ENCODE measurements around the gene MAPK13.
A peak's percentile ranks its signal among the peaks of the same experiment; 100 is the strongest.
"Not testable (repeated sequence)": the region's sequence is repeated elsewhere in the genome, so short reads cannot be mapped to it uniquely, and the experiment has no call there.

The MAPK13 gene

DNA sequence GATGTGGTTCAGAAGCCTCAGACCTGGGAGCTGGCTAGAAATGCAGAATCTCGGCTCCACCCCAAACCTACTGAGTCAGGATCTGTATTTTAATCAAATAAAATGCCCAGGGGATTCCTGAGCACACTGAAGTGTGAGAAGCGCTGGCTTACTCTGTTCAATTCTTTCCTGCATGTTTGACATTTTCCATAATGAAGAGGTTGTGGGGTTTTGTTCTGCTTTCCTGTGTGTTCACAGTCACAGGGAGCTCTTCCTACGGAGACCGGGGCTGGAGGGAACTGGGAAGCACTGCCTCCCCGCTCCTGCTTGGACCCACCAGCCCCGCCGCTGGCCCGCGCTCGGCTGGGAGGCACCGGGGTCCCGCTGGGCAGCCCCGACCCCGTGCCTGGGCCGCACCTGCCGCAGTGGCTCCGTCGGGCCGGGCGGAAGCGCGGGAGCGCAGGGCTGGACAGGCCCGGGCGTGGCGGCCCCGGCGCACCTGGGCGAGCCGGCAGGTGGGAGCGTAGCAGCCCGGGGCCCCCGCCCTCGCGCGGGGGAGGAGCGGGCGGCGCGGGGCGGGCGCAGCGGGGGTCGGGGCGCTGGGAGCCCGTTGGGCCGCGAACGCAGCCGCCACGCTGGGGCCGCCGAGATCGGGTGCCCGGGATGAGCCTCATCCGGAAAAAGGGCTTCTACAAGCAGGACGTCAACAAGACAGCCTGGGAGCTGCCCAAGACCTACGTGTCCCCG lies at the start of gene MAPK13:
Gene MAPK13 (plus strand): TSS at position 573 of the 726 bp plus-strand sequence. CDS start 70 bp downstream, at position 643.
- no peak for DNase-seq (ENCODE audit: low read depth in 2 of 2)

DNA sequence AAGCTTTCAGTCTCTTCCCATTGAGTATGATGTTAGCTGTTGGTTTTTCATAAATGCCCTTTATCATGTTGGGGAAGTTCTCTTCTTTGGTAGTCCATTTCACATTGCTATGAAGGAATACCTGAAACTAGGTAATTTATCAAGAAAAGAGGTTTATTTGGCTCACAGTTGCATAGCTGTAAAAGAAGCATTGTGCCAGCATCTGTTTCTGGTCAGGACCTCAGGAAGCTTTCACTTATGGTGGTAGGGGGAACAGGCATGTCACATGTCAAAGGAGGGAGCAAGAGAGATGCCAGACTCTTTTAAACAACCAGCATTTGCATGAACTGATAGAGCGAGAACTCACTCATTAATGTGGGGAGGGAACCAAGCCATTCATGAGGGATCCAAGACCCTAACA lies 48.0 kb upstream of the MAPK13 start:
- no peak for DNase-seq (ENCODE audit: low read depth in 2 of 2)

DNA sequence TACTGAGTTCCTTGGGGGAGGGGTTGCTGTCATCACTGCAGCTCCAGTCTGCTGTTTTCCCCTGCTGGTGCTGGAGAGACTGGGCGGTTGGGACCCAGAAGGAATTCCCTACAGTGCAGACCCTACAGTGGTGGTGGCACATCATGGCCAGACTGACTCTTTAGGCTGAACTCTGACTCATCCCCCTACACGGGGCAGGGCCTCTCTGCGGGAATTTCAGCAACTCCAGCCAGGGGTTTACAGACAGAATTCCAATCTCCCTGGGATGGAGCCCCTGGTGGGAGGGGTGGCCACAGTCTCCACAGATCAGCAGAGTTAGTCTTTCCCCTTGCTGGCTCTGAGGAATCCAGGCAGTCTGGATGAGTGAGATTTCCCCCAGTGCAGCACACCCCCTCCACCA lies 46.9 kb upstream of the MAPK13 start:
- no peak for DNase-seq (ENCODE audit: low read depth in 2 of 2)

DNA sequence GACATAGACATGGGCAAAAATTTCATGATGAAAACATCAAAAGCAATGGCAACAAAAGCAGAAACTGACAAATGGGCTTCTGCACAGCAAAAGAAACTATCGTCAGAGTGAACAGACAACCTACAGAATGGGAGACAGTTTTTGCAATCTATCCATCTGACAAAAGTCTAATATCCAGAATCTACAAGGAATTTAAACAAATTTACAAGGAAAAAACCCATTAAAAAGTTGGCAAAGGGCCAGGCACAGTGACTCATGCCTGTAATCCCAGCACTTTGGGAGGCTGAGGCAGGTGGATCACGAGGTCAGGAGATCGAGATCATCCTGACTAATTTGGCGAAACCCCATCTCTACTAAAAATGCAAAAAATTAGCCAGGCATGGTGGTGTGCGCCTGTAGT lies 42.1 kb upstream of the MAPK13 start:
- DNase-seq (ENCODE audit: low read depth in 2 of 2) = not testable (repeated sequence)

GRCh38 chr6:36089048-36089447 lies 41.3 kb upstream of the MAPK13 start:
- DNase-seq (ENCODE audit: low read depth in 2 of 2) = no peak

GRCh38 chr6:36094238-36094637 lies 36.1 kb upstream of the MAPK13 start:
- no peak for DNase-seq (ENCODE audit: low read depth in 2 of 2)

- peak; percentile 57 to 72 for DNase-seq (ENCODE audit: low read depth in 2 of 2)
Observed at GRCh38 chr6:36094753-36095496, 35.4 kb upstream of the MAPK13 start.

GRCh38 chr6:36095497-36096391 lies 34.6 kb upstream of the MAPK13 start:
- DNase-seq (ENCODE audit: low read depth in 2 of 2) = no peak

DNA sequence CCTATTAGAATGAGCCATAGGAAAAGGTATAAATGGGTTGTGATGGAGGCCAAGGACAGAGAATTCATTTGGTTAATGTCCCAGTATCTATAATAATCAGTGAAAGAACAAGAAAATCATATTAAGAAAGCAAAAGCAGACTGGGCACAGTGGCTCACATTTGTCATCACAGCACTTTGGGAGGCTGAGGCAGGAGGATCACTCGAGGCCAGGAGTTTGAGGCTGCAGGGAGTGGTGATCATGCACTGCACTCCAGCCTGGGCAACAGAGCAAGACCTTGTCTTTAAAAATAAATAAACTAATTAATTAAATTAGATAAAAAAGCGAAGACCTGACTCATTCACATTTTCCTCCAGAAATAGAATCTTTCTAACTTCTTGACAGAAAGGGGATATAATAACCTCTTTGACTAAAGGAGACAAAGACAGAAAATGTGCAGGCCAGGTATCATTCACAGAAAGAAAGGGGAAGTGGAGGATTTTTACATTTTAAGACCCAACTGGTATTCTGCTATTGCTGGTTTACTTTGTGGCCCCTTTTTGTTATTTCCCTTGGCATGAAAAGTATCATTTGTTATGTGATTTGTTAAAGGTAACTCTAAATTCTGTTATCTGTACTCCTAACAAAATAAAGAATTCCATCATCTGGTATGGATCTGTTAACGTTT lies 31.9 kb upstream of the MAPK13 start:
- DNase-seq (ENCODE audit: low read depth in 2 of 2) = no peak

DNA sequence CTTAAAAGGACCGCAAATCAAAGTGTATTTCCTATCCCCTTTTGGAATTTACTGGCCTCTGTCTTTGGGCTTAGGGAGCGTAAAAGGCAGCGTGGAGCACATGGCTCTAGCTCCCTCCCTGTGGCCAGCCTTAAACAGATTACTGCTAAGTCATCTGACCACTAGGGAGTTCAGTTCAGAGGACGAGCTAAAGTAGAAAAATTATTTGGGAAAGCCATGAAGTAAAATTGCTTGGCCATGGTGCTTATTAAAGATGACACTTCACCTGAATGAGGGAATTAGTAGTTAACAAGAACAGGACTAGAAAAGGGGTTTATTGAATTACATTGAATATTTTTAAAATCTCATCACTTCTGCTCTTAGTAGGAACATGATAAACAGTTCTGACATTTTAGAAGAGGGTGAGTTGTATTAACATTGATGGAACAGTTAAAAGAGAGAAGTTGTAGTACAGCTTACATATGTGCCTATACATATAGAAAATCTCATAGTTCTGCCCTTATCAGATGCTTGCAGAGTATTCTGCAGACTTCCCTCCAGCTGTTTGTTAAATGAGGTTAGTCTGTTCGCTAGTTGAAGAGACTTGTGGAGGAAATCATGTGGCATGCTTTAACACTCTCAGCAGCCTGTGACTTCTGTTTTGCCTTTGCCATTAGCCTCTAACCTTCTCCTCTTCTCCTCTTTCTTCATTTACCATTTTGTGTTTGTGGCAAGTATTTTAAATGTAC lies 31.2 kb upstream of the MAPK13 start:
- no peak for DNase-seq (ENCODE audit: low read depth in 2 of 2)

DNA sequence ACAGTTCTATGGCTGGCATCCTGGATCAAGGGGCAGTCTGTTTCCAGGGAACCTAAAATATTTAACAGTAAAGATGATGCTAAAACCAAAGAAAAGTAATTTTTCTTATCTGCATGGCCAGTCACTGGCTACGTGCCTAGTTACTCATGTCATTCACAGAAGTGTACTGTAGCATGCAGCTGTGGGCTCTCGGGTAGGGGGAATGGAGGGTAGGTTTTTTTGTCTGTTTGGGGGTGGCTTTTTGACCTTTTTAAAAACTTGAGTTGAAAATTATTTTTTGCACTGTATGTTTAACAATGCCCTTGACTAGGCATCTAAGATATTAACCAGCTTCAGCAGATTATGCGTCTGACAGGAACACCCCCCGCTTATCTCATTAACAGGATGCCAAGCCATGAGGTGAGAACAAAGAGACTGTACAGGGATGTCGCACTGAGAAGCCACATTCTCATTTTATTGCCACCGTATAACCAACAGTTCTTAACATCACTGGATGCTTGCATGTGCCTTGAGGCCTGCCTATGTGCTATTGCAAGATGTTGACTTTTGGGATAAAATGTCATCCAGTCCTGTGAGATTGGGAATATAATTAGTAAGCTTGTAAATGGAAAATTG lies 30.3 kb upstream of the MAPK13 start:
- DNase-seq (ENCODE audit: low read depth in 2 of 2) = no peak

GRCh38 chr6:36101691-36102090 lies 28.6 kb upstream of the MAPK13 start:
- no peak for DNase-seq (ENCODE audit: low read depth in 2 of 2)

- no peak for DNase-seq (ENCODE audit: low read depth in 2 of 2)
Observed at GRCh38 chr6:36102853-36103252, 27.5 kb upstream of the MAPK13 start.

GRCh38 chr6:36104836-36105235 lies 25.5 kb upstream of the MAPK13 start:
- DNase-seq (ENCODE audit: low read depth in 2 of 2) = no peak

GRCh38 chr6:36109092-36109491 lies 21.2 kb upstream of the MAPK13 start:
- no peak for DNase-seq (ENCODE audit: low read depth in 2 of 2)

GRCh38 chr6:36110050-36110449 lies 20.3 kb upstream of the MAPK13 start:
- DNase-seq (ENCODE audit: low read depth in 2 of 2) = no peak

- no peak for DNase-seq (ENCODE audit: low read depth in 2 of 2)
Observed at GRCh38 chr6:36110863-36111262, 19.4 kb upstream of the MAPK13 start.

GRCh38 chr6:36111526-36111925 lies 18.8 kb upstream of the MAPK13 start:
- DNase-seq (ENCODE audit: low read depth in 2 of 2) = no peak

GRCh38 chr6:36113049-36113448 lies 17.3 kb upstream of the MAPK13 start:
- DNase-seq (ENCODE audit: low read depth in 2 of 2) = no peak

DNA sequence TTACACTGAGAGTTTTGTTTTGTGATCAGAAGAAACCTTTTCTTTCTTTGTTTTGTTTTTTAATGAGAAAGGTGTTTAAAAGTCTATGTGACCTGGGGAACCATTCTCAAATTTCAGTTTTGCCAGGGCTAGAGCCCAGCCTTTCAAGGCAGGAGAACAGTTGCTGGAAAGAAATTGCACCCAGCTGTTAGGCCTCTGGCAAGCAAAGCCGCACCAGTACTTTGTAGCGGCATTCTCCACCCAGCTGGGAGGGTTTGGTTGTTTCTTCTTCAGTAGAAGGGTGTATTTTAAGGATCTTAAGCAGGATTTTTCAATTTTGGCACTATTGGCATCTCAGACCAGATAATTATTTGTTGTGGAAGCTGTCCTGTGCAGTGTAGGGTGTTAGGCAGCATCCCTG lies 16.6 kb upstream of the MAPK13 start:
- DNase-seq (ENCODE audit: low read depth in 2 of 2) = no peak

Data from stimulated activated CD4-positive, alpha-beta T cell treated with anti-CD3 and anti-CD28 coated beads, Interleukin-12 subunit alpha, Interleukin-12 subunit beta, amount 100 ng/mL, for 24 hours (primary cell).